ENCODE data around the gene RFTN1.

- TF ChIP-seq CTCF (IDR thresholded peaks at IDR 0.05): no peak
- no peak for TF ChIP-seq POLR2A (IDR thresholded peaks at IDR 0.05)
- no peak for TF ChIP-seq EP300 (IDR thresholded peaks at IDR 0.05)
Observed at GRCh38 chr3:16471897-16472296, 41.6 kb downstream of the RFTN1 start.

Data from tibial nerve (tissue), 4 donors.